ENCODE measurements around the gene STX1B.
"Not testable (repeated sequence)": the region's sequence is repeated elsewhere in the genome, so short reads cannot be mapped to it uniquely, and the experiment has no call there.

STX1B gene

GRCh38 chr16:31011815-31012214, 1.4 kb upstream of the STX1B start:
- DNase-seq: not testable (repeated sequence)

- no peak for DNase-seq
Observed at GRCh38 chr16:31009894-31010584, 399 bp downstream of the STX1B start.

GRCh38 chr16:31009120-31009519, 1.3 kb downstream of the STX1B start:
- no peak for DNase-seq

GRCh38 chr16:31008551-31008950, 1.9 kb downstream of the STX1B start:
- DNase-seq: no peak

GRCh38 chr16:31008149-31008548, 2.3 kb downstream of the STX1B start:
- DNase-seq: no peak

- DNase-seq: no peak
Observed at GRCh38 chr16:31007684-31008083, 2.8 kb downstream of the STX1B start.

GRCh38 chr16:31006589-31006988, 3.8 kb downstream of the STX1B start:
- no peak for DNase-seq

- DNase-seq: no peak
Observed at GRCh38 chr16:31006086-31006385, 4.4 kb downstream of the STX1B start.

GRCh38 chr16:31005350-31006085, 4.9 kb downstream of the STX1B start:
- DNase-seq: no peak

GRCh38 chr16:31004658-31005057, 5.8 kb downstream of the STX1B start:
- DNase-seq: no peak

- no peak for DNase-seq
Observed at GRCh38 chr16:31003744-31004143, 6.7 kb downstream of the STX1B start.

GRCh38 chr16:31002862-31003341, 7.5 kb downstream of the STX1B start:
- no peak for DNase-seq

- no peak for DNase-seq
Observed at GRCh38 chr16:31002250-31002700, 8.2 kb downstream of the STX1B start.

GRCh38 chr16:31001507-31002249, 8.8 kb downstream of the STX1B start:
- DNase-seq: no peak

- DNase-seq: no peak
Observed at GRCh38 chr16:31000671-31001382, 9.6 kb downstream of the STX1B start.

- DNase-seq: no peak
Observed at GRCh38 chr16:30998852-30999761, 11.3 kb downstream of the STX1B start.

GRCh38 chr16:30997725-30998711, 12.4 kb downstream of the STX1B start:
- no peak for DNase-seq

- DNase-seq: peak; percentile 78
Observed at GRCh38 chr16:30996985-30997724, 13.3 kb downstream of the STX1B start.

GRCh38 chr16:30996324-30996984, 14.0 kb downstream of the STX1B start:
- no peak for DNase-seq
